Stimulated activated naive CD8-positive, alpha-beta T cell treated with anti-CD3 and anti-CD28 coated beads, Interleukin-15, amount 100 ng/mL, for 72 hours (primary cell): ENCODE measurements around the gene SLMAP.

Source experiments
- ATAC-seq: fragments of 150-1000 bp; cut with Tn5 transposase; 2 replicates; pipeline ENCODE4 v1.10.0; 2021; ENCODE audit warnings: mild to moderate bottlenecking, moderate library complexity
- DNase-seq, 2 donors: peaks; one replicate each; pipeline ENCODE4 v3.0.0; 2021 to 2022
- H3K27ac Mint-ChIP-seq, 2 donors: one replicate each; pipeline ENCODE4 v1.8.0; 2022; ENCODE audit warnings: mild to moderate bottlenecking in 2 of 2, mixed read lengths in 2 of 2, moderate library complexity in 2 of 2
- H3K27me3 Mint-ChIP-seq: one replicate; pipeline ENCODE4 v1.8.0; 2022; ENCODE audit warnings: mixed read lengths
- H3K4me1 Mint-ChIP-seq: one replicate; pipeline ENCODE4 v1.8.0; 2022; ENCODE audit warnings: mild to moderate bottlenecking, mixed read lengths
- H3K4me3 Mint-ChIP-seq, 2 donors: one replicate each; pipeline ENCODE4 v1.8.0; 2022; ENCODE audit warnings: mild to moderate bottlenecking in 2 of 2, mixed read lengths in 2 of 2, moderate library complexity in 1 of 2
- H3K9me3 Mint-ChIP-seq, 2 donors: one replicate each; pipeline ENCODE4 v1.8.0; 2022; ENCODE audit warnings: mixed read lengths in 2 of 2

The SLMAP gene

GRCh38 chr3:57943525-57944495, 187.7 kb downstream of the SLMAP start:
- DNase-seq, result no peak
- H3K27ac Mint-ChIP-seq, result peak overlapping the region in 1 of 2 donors; percentile 50
- no peaks in the 10 kb centered on the region for H3K4me1 Mint-ChIP-seq
- H3K4me3 Mint-ChIP-seq, result no peak overlapping the region
- H3K9me3 Mint-ChIP-seq, result peaks cover 0 to 11% of the 10 kb centered on the region in 2 donors
- H3K27me3 Mint-ChIP-seq, result peaks cover 2% of the 10 kb centered on the region
- ATAC-seq, result no peak

GRCh38 chr3:57946970-57947381, 190.9 kb downstream of the SLMAP start:
- Mint-ChIP-seq H3K4me3 (no peak overlapping the region), H3K9me3 (peaks cover 0 to 2% of the 10 kb centered on the region in 2 donors), H3K27me3 (peaks cover 7% of the 10 kb centered on the region), H3K4me1 (peaks cover 7% of the 10 kb centered on the region), H3K27ac (no peak overlapping the region)
- ATAC-seq, result no peak
- no peak for DNase-seq

- H3K4me3 Mint-ChIP-seq, result no peak overlapping the region
- H3K27me3 Mint-ChIP-seq, result peaks cover 7% of the 10 kb centered on the region
- no peak for ATAC-seq
Observed at GRCh38 chr3:57948080-57948671, 192.1 kb downstream of the SLMAP start.

DNA sequence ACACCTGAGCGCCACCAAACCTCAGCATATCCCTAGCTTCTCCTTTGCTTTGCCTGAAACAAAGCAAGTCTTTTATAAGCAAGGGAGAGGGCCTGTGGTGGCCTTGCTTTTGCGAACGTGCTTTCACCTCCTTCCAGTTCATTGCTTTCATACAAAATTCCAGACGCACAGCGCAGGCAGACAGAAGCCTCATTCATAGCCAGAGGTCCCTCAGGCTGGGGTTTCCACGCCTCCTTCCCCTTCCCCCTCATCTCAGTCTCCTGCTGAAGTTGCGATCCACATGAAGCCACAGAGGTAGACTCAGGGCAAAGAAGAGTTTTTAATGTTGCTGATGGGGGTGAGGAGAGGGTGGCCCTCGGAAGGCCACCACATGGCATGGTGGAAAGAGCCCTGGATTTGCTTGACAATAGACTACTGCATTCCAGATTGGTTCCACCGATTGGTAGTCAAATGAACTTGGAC, 192.7 kb downstream of the SLMAP start:
- no peak overlapping the region for H3K27ac Mint-ChIP-seq
- no peaks in the 10 kb centered on the region for H3K9me3 Mint-ChIP-seq
- H3K4me3 Mint-ChIP-seq, result no peak overlapping the region
- H3K4me1 Mint-ChIP-seq, result peaks cover 7% of the 10 kb centered on the region
- peaks cover 7% of the 10 kb centered on the region for H3K27me3 Mint-ChIP-seq
- ATAC-seq (no peak), DNase-seq (no peak)

More at GRCh38 chr3:57948080-57948671, 192.1 kb downstream of the SLMAP start:
- no peak for DNase-seq
- Mint-ChIP-seq H3K9me3 (no peaks in the 10 kb centered on the region), H3K4me1 (peaks cover 7% of the 10 kb centered on the region), H3K27ac (no peak overlapping the region)

DNA sequence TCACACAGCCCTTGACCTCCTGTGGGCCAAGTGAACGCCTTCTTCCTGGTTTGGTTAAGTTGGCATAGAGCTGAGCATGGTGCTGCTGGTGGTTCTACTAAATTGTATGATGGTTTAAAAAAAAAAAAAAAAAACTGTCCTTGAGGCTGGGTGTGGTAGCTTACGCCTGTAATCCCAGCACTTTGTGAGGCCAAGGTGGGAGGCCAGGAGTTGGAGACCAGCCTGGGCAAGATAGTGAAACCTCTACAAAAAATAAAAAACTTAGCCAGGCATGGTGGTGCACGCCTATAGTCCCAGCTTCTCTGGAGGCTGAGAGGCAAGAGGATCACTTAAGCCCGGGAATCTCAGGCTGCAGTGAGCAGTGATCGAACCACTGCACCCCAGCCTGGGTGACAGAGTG, 193.2 kb downstream of the SLMAP start:
- ATAC-seq, result no peak

DNA sequence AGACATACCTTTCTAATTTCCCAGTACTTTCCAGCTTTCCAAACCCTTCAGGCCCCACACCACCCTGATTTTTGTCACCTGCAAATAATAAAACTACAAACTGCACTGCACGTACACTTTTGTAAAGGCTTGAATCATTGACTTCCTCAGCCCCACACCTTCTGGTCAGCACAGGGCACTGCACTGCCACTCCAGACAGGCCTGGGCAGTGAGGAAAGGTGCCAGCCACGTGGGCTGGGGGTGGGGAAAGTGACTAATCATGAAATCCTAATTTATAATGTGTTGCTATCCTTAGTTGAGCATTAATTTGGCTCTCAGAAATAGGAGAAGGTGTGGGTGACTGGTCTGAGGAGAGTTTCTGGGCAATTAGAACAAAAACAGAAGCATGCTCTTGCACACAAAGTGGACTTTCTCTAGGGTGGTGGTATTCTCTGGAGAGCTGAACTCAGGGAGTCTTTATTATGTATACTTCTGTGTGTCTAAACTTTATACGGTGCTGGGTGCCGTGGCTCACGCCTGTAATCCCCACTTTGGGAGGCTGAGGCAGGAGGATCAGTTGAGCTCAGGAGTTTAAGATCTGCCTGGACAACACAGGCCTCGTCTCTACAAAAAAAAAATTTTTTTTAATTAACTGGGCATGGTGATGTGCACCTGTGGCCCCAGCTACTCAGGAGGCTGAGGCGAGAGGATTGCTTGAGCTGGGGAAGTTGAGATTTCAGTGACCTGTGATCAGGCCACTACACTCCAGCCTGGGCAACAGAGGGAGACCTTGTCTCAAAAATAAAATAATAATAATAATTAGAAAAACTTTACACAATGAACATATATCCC, 193.9 kb downstream of the SLMAP start:
- ATAC-seq (no peak), DNase-seq (no peak)
- no peaks in the 10 kb centered on the region for H3K9me3 Mint-ChIP-seq
- no peak overlapping the region for H3K4me3 Mint-ChIP-seq
- H3K4me1 Mint-ChIP-seq, result peaks cover 7% of the 10 kb centered on the region
- no peak overlapping the region for H3K27ac Mint-ChIP-seq
- H3K27me3 Mint-ChIP-seq, result peaks cover 7% of the 10 kb centered on the region

More for the DNA sequence above, 193.2 kb downstream of the SLMAP start:
- Mint-ChIP-seq H3K9me3 (no peaks in the 10 kb centered on the region), H3K4me1 (peaks cover 7% of the 10 kb centered on the region), H3K4me3 (no peak overlapping the region), H3K27me3 (peaks cover 7% of the 10 kb centered on the region), H3K27ac (no peak overlapping the region)
- DNase-seq, result no peak

DNA sequence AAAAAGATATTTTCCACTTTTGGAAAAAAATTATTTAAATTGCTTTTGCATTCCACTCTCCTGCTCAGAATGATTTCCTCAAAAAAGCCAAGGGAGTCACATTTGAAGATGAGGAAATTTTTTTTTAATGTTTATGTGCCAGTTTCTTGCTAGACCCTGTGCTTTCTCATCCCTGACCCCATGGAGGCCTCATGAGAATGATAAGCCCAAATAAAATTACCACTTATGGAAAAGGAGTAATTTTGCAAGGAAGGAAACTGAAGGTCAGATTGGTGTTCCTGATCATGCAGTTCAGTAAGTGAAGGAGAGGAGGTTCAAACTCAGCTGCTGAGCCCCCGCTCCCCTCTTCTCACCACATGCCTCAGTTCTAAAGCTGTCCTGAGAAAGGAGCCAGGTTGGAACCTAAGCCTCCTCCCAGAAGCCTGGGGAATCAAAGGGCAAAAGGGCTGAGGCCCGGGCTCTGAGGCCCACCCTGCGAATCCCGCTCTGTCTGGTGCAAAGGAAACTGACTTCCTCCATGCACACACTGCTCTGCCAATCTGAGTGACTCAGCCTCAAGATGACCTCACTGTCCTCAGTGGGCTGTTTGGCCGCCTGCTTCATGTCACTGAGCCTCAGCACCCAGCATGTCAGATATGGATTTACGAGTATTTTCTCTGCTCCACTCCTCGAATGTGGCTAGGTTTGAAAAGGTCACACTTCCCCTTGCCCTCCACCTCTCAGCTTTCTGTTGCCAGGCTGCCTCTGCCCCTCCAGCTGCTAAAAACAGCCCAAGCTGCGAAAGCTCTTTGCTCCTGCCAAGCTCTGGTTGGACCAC, 195.2 kb downstream of the SLMAP start:
- Mint-ChIP-seq H3K27me3 (peaks cover 7% of the 10 kb centered on the region), H3K4me3 (no peak overlapping the region), H3K9me3 (no peaks in the 10 kb centered on the region), H3K27ac (no peak overlapping the region), H3K4me1 (peaks cover 10% of the 10 kb centered on the region)
- ATAC-seq (peak; percentile 50), DNase-seq (no peak)

- Mint-ChIP-seq H3K27ac (no peak overlapping the region), H3K4me3 (no peak overlapping the region), H3K4me1 (peaks cover 12% of the 10 kb centered on the region), H3K27me3 (peaks cover 7% of the 10 kb centered on the region), H3K9me3 (no peaks in the 10 kb centered on the region)
- ATAC-seq (no peak), DNase-seq (no peak)
Observed at GRCh38 chr3:57952208-57952631, 196.1 kb downstream of the SLMAP start.

DNA sequence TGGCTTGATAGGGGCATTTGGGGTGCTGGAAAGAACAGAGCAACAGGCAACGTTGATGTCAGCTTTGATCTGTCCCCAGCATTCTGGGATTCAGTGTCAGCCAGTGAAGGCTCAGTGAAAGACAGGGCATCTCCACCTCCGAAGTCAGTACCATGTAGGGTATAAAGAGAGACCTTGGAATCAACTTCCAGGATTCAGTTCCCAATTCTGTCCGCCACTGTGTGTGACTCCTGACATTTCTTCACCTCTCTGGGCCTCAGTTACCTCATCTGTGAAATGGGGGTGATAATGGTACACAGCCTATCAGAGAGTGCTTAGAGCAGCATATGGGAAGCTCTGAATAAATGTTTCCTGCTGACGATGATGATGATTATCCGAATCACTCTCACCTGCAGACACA, 196.5 kb downstream of the SLMAP start:
- peaks cover 12% of the 10 kb centered on the region for H3K4me1 Mint-ChIP-seq

DNA sequence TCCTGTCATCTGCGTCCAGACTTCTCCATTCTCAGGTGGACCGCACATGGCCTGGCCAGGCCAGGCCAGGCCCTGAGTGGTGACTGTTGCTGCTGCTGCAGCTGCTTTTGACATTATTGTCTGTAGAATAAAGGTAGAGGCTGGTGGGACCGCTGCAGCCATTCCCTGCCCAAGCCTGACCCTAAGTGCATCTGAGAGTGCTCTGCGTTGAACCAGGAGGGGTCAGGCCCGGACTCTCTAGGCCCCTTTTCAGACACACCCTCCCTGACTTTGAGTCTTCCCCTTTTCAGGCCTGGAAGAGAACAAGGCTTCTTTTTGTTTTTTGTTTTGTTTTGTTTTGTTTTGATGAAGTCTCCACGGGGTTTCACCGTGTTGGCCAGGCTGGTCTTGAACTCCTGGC, 197.5 kb downstream of the SLMAP start:
- no peak for DNase-seq
- no peak overlapping the region for H3K4me3 Mint-ChIP-seq
- H3K27ac Mint-ChIP-seq, result no peak overlapping the region
- H3K27me3 Mint-ChIP-seq, result peaks cover 7% of the 10 kb centered on the region
- no peaks in the 10 kb centered on the region for H3K9me3 Mint-ChIP-seq
- ATAC-seq, result no peak
- peaks cover 17% of the 10 kb centered on the region for H3K4me1 Mint-ChIP-seq

More for the DNA sequence above, 196.5 kb downstream of the SLMAP start:
- Mint-ChIP-seq H3K9me3 (no peaks in the 10 kb centered on the region), H3K27me3 (peaks cover 7% of the 10 kb centered on the region), H3K27ac (no peak overlapping the region), H3K4me3 (no peak overlapping the region)
- DNase-seq (no peak), ATAC-seq (no peak)

- H3K27ac Mint-ChIP-seq, result no peak overlapping the region
- H3K9me3 Mint-ChIP-seq, result no peaks in the 10 kb centered on the region
- no peaks in the 10 kb centered on the region for H3K27me3 Mint-ChIP-seq
- DNase-seq (no peak), ATAC-seq (peak; percentile 89)
- H3K4me1 Mint-ChIP-seq, result peaks cover 28% of the 10 kb centered on the region
- no peak overlapping the region for H3K4me3 Mint-ChIP-seq
Observed at GRCh38 chr3:57956119-57956832, 200.2 kb downstream of the SLMAP start.

- no peak for DNase-seq
- H3K9me3 Mint-ChIP-seq, result no peaks in the 10 kb centered on the region
- no peaks in the 10 kb centered on the region for H3K27me3 Mint-ChIP-seq
- peaks cover 22% of the 10 kb centered on the region for H3K4me1 Mint-ChIP-seq
- H3K27ac Mint-ChIP-seq, result no peak overlapping the region
- no peak for ATAC-seq
- no peak overlapping the region for H3K4me3 Mint-ChIP-seq
Observed at GRCh38 chr3:57956833-57957174, 200.7 kb downstream of the SLMAP start.

GRCh38 chr3:57957824-57958223, 201.7 kb downstream of the SLMAP start:
- H3K9me3 Mint-ChIP-seq, result no peaks in the 10 kb centered on the region
- no peak for ATAC-seq
- no peak overlapping the region for H3K27ac Mint-ChIP-seq
- peaks cover 22% of the 10 kb centered on the region for H3K4me1 Mint-ChIP-seq
- H3K27me3 Mint-ChIP-seq, result no peaks in the 10 kb centered on the region
- no peak for DNase-seq
- no peak overlapping the region for H3K4me3 Mint-ChIP-seq

DNA sequence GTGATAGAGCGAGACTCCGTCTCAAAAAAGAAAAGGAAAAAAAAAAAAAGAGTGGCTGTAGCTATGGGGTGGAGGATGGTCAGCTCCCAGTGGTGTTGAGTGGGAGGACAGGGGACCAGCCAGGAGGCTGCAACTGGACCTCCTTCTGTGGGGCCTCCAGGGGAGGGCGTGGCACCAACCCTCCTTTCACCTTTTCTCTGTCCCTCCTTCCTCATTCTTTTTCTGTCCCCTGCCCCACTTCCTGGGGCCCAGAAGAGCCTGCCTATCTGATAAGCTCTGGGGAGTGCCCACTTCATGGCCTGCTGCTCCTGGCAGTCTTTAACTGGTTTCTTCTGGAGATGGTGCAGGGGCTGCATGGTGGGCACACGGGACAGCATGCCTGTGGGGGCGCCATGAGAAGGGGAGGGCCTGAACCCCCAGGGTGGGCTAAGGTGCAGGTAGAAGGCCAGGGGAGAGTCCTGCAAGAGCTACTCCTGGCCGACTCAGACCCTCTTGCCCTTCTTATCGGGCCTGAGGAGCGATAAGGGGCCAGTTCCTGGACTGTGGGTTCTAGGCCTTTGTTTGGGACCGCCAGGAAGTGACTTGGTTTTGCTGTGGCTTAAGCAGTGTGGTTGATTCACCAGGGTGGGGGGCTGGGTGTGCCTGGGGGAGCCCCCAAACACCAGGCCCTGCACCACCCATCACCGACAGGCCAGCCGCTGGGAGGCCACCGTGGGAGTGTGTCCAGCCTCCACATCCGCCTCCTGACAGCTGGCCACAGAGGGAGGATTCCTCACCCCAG, 202.7 kb downstream of the SLMAP start:
- no peaks in the 10 kb centered on the region for H3K27me3 Mint-ChIP-seq

More for the DNA sequence above, 202.7 kb downstream of the SLMAP start:
- ATAC-seq (no peak), DNase-seq (no peak)
- Mint-ChIP-seq H3K27ac (peak overlapping the region; percentile 69 to 77), H3K9me3 (no peaks in the 10 kb centered on the region), H3K4me1 (peaks cover 22% of the 10 kb centered on the region), H3K4me3 (peak overlapping the region in 1 of 2 donors; percentile 48)
